ENCODE data around the gene CTRL. TPM values are rescaled to one million over a fixed set of nuclear protein-coding genes. Genes with fewer than 3 reads are reported as not detected.
"Not testable (repeated sequence)": the region's sequence is repeated elsewhere in the genome, so short reads cannot be mapped to it uniquely, and the experiment has no call there.

CTRL gene
- polyA plus RNA-seq, 1 of the 3 experiments (the other 2 are of a cell fraction): 1.9 TPM

DNA sequence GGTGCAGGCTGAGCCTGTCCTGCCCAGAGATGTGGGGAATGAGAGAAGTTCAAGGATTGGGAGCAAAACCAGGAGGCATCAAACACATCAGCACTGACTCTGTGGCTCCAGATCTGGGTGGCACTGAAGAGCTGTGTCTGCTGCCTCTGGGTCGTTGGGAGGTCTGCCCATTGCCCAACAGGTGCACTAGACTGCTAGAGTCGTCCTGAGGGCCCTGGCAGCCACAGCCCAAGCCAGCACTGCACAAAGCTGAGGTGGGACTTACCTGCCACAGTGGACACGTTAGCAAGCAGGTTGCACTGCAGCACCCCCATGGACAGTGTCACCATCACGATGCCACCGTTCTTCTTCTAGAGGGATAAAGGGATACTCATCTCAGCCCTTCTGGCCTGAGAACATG, 45.3 kb upstream of the CTRL start (continued):
- TF ChIP-seq, protein P1, sequence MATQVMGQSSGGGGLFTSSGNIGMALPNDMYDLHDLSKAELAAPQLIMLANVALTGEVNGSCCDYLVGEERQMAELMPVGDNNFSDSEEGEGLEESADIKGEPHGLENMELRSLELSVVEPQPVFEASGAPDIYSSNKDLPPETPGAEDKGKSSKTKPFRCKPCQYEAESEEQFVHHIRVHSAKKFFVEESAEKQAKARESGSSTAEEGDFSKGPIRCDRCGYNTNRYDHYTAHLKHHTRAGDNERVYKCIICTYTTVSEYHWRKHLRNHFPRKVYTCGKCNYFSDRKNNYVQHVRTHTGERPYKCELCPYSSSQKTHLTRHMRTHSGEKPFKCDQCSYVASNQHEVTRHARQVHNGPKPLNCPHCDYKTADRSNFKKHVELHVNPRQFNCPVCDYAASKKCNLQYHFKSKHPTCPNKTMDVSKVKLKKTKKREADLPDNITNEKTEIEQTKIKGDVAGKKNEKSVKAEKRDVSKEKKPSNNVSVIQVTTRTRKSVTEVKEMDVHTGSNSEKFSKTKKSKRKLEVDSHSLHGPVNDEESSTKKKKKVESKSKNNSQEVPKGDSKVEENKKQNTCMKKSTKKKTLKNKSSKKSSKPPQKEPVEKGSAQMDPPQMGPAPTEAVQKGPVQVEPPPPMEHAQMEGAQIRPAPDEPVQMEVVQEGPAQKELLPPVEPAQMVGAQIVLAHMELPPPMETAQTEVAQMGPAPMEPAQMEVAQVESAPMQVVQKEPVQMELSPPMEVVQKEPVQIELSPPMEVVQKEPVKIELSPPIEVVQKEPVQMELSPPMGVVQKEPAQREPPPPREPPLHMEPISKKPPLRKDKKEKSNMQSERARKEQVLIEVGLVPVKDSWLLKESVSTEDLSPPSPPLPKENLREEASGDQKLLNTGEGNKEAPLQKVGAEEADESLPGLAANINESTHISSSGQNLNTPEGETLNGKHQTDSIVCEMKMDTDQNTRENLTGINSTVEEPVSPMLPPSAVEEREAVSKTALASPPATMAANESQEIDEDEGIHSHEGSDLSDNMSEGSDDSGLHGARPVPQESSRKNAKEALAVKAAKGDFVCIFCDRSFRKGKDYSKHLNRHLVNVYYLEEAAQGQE (IDR thresholded peaks at IDR 0.05; ENCODE audit: low read depth, low read length): no peak
- no peak for TF ChIP-seq POLR2AphosphoS5 (IDR thresholded peaks at IDR 0.05; ENCODE audit: low read depth, low read length)

DNA sequence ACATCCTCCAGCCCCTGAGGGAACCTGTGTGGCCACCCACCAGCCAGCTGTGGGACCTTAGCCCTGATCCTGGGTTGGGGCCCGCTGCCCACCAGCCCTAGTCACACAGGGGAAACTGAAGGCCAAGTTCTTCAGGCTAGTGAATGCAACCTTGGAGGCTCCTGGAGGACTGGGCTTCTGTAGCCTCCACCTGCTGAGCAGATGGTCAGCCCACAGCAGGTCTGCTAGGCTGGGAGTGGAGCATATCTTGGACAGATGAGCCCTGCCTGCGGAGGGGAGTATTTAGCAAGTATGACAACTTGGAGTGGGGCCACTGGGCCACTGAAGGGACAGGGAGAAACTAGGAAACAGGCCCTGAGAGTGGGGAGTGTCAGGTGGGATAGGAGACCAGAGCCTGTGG, 44.5 kb upstream of the CTRL start:
- Histone ChIP-seq H3K9me3 (no peaks in the 10 kb centered on the region), H3K27me3 (ENCODE audit: insufficient read depth) (no peaks in the 10 kb centered on the region; the same call in 1 of the 2 replicates), H3F3A (replicated peaks; ENCODE audit: insufficient read depth) (no peaks in the 10 kb centered on the region), H3K4me2 (no peak overlapping the region), H3K9ac (no peak overlapping the region), H3K79me2 (ENCODE audit: insufficient read depth) (no peaks in the 10 kb centered on the region), H4K20me1 (ENCODE audit: insufficient read depth) (no peaks in the 10 kb centered on the region), H3K4me1 (ENCODE audit: control insufficient read depth in 1 of 2, insufficient read depth in 2 of 2, low read depth in 1 of 2, low read length in 1 of 2) (no peaks in the 10 kb centered on the region), H3K4me3 (ENCODE audit: low read depth in 2 of 2, low read length in 1 of 2) (no peak overlapping the region), H3K27ac (ENCODE audit: low read depth in 2 of 2, low read length in 1 of 2) (no peak overlapping the region), H3K36me3 (replicated peaks in 1 of 2; ENCODE audit: control insufficient read depth in 1 of 2, insufficient read depth in 2 of 2, low read length in 1 of 2) (no peaks in the 10 kb centered on the region), H2AFZ (ENCODE audit: low read depth) (no peak overlapping the region), H3K9me2 (no peaks in the 10 kb centered on the region)
- WGBS (ENCODE audit: low lambda C conversion rate): 64% methylated on average over 1 of the region's 2 CpGs
- DNase-seq: no peak
- TF ChIP-seq MXI1 (IDR thresholded peaks at IDR 0.05; ENCODE audit: low read depth, low read length) (no peak), CHD2 (IDR thresholded peaks at IDR 0.05; ENCODE audit: low read length, partially characterized antibody) (no peak), EZH2phosphoT487 (IDR thresholded peaks at IDR 0.05; ENCODE audit: borderline replicate concordance, low read depth) (no peak), RFX5 (IDR thresholded peaks at IDR 0.05; ENCODE audit: low read length) (no peak), FOXJ3 (CRISPR knock-in tag; IDR thresholded peaks at IDR 0.05) (no peak)
- TF ChIP-seq, protein P2, sequence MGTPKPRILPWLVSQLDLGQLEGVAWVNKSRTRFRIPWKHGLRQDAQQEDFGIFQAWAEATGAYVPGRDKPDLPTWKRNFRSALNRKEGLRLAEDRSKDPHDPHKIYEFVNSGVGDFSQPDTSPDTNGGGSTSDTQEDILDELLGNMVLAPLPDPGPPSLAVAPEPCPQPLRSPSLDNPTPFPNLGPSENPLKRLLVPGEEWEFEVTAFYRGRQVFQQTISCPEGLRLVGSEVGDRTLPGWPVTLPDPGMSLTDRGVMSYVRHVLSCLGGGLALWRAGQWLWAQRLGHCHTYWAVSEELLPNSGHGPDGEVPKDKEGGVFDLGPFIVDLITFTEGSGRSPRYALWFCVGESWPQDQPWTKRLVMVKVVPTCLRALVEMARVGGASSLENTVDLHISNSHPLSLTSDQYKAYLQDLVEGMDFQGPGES (IDR thresholded peaks at IDR 0.05; ENCODE audit: low read depth, low read length): no peak
- CTCF ChIA-PET: no interaction called here
- POLR2A ChIA-PET: interaction anchor here (0.6 kb wide), 1 partner anchor 49 kb away, joined by 3 read pairs; no protein-coding TSS in a partner anchor

DNA sequence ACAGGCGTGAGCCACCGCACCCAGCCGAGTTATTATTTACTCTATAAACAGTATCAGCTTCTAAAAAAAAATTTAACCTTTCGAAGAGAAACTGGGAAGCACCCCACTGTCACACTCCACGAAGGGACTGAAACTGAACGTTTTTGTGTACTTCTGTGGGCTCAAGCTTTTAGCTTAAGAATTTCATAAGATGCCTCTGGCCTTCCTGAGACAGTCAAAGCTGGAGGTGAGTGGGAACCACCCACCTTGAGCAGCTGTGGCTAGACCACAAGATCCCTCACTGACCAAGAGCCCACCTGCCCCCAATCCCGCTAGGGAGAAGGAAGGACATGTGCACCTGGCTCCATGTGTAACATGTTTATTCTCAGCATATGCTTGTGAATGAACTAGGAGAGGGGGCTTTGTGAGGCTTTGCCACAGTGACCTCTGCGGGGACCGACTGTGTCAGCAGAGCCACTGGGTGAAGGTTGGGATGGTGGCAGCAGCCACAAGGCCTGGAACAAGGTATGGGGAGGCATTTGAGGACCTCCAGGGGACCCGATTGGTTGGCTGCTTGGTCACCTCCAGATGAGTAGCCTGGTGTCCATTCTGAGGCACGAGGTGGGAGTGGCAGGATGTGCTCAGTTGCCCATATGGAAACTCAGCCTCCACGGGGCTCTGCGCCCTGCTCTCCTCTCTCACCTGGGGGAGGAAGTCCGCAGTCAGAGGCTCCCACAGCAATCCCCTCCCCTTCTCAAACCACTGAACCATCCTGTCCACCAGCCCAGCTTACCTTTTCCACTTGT, 43.9 kb upstream of the CTRL start:
- H3K9me3 ChIP-seq: no peaks in the 10 kb centered on the region
- no peaks in the 10 kb centered on the region for H3K9me2 ChIP-seq
- DNase-seq: no peak
- no peak overlapping the region for H3K4me2 ChIP-seq
- H3K36me3 ChIP-seq (replicated peaks in 1 of 2; ENCODE audit: control insufficient read depth in 1 of 2, insufficient read depth in 2 of 2, low read length in 1 of 2): no peaks in the 10 kb centered on the region
- H2AFZ ChIP-seq (ENCODE audit: low read depth): no peak overlapping the region
- POLR2A ChIA-PET: no interaction called here
- no peaks in the 10 kb centered on the region; the same call in 1 of the 2 replicates for H3K27me3 ChIP-seq (ENCODE audit: insufficient read depth)
- no peak for TF ChIP-seq SMC3 (IDR thresholded peaks at IDR 0.05; ENCODE audit: low read depth, low read length)
- TF ChIP-seq, protein P3, sequence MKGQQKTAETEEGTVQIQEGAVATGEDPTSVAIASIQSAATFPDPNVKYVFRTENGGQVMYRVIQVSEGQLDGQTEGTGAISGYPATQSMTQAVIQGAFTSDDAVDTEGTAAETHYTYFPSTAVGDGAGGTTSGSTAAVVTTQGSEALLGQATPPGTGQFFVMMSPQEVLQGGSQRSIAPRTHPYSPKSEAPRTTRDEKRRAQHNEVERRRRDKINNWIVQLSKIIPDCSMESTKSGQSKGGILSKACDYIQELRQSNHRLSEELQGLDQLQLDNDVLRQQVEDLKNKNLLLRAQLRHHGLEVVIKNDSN (IDR thresholded peaks at IDR 0.05; ENCODE audit: borderline replicate concordance, low read depth): no peak
- no peak for TF ChIP-seq JUND (IDR thresholded peaks at IDR 0.05)
- H3K4me1 ChIP-seq (ENCODE audit: control insufficient read depth in 1 of 2, insufficient read depth in 2 of 2, low read depth in 1 of 2, low read length in 1 of 2): no peaks in the 10 kb centered on the region
- H3K9ac ChIP-seq: no peak overlapping the region
- no peak overlapping the region for H3K27ac ChIP-seq (ENCODE audit: low read depth in 2 of 2, low read length in 1 of 2)
- H3K79me2 ChIP-seq (ENCODE audit: insufficient read depth): no peaks in the 10 kb centered on the region
- 59% methylated on average over 14 of the region's 14 CpGs for WGBS (ENCODE audit: low lambda C conversion rate)
- no peaks in the 10 kb centered on the region for H4K20me1 ChIP-seq (ENCODE audit: insufficient read depth)
- CTCF ChIA-PET: interaction anchor here (1.2 kb wide), 1 partner anchor 90 kb away, joined by 3 read pairs; no protein-coding TSS in a partner anchor
- no peak overlapping the region for H3K4me3 ChIP-seq (ENCODE audit: low read depth in 2 of 2, low read length in 1 of 2)
- no peaks in the 10 kb centered on the region for H3F3A ChIP-seq (replicated peaks; ENCODE audit: insufficient read depth)

DNA sequence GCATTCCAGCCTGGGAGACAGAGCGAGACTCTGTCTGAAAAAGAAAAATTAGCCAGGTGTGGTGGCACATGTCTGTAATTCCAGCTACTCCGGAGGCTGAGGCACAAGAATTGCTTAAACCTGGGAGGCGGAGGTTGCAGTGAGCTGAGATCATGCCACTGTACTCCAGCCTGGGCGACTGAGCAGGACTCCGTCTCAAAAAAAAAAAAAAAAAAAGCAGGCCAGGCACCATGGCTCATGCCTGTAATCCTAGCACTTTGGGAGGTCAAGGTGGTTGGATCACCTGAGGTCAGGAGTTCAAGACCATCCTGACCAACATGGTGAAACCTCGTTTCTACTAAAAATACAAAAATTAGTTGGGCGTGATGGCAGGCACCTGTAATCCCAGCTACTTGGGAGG, 40.6 kb upstream of the CTRL start:
- DNase-seq; H3K36me3 ChIP-seq (replicated peaks in 1 of 2; ENCODE audit: control insufficient read depth in 1 of 2, insufficient read depth in 2 of 2, low read length in 1 of 2); H3K4me2 ChIP-seq; H3K4me3 ChIP-seq (ENCODE audit: low read depth in 2 of 2, low read length in 1 of 2); POLR2A ChIA-PET; H3K9me2 ChIP-seq; H3K27ac ChIP-seq (ENCODE audit: low read depth in 2 of 2, low read length in 1 of 2); H3K27me3 ChIP-seq (ENCODE audit: insufficient read depth); H3K9ac ChIP-seq; H4K20me1 ChIP-seq (ENCODE audit: insufficient read depth); H3F3A ChIP-seq (replicated peaks; ENCODE audit: insufficient read depth); H3K9me3 ChIP-seq; H2AFZ ChIP-seq (ENCODE audit: low read depth): not testable (repeated sequence)
- WGBS (ENCODE audit: low lambda C conversion rate): 86% methylated on average over 7 of the region's 7 CpGs
- CTCF ChIA-PET: interaction anchor here (1.0 kb wide), 1 partner anchor 10 kb away, joined by 4 read pairs; no protein-coding TSS in a partner anchor
- peaks cover 0 to 10% of the 10 kb centered on the region in 2 experiments; a peak in 1 of 4 replicates for H3K4me1 ChIP-seq (ENCODE audit: control insufficient read depth in 1 of 2, insufficient read depth in 2 of 2, low read depth in 1 of 2, low read length in 1 of 2)
- H3K79me2 ChIP-seq (ENCODE audit: insufficient read depth): peaks cover 11% of the 10 kb centered on the region

All from SK-N-SH (cell line).